Adrenal gland (tissue), 12 donors: ENCODE measurements around the gene CLCNKB. TPM values are rescaled to one million over a fixed set of nuclear protein-coding genes. Genes with fewer than 3 reads are reported as not detected.

Experiments used
- DNase-seq, 7 donors: peaks; one replicate each; pipeline ENCODE4 v3.0.0-alpha.2; 2019 to 2020
- H3K27ac ChIP-seq, 5 donors: fragments of 200-600 bp; sonication (generic) in 4 of 5; 1 replicate in 3 of 5; 2 replicates in 2 of 5; pipeline versions ENCODE4 v1.5.1 to v1.8.0; 2016 to 2020; ENCODE audit warnings: mild to moderate bottlenecking in 1 of 5
- H3K27me3 ChIP-seq: fragments of 200-600 bp; 2 replicates; pipeline ENCODE4 v1.8.0; 2021
- H3K36me3 ChIP-seq, 2 donors: fragments of 200-600 bp; replicated peaks in 1 of 2; 1 replicate in 1 of 2; 2 replicates in 1 of 2; pipeline versions ENCODE4 v1.5.1 to v1.8.0; 2018 to 2022
- H3K4me1 ChIP-seq, 2 donors: fragments of 200-600 bp; replicated peaks in 1 of 2; 1 replicate in 1 of 2; 2 replicates in 1 of 2; pipeline versions ENCODE4 v1.5.1 to v1.8.0; 2018 to 2021
- H3K4me3 ChIP-seq, 4 donors: fragments of 200-600 bp; sonication (generic) in 3 of 4; one replicate each; pipeline ENCODE4 v1.5.1; 2016 to 2018
- H3K9me3 ChIP-seq, 3 donors: fragments of 200-600 bp; sonication (generic) in 1 of 3; replicated peaks in 1 of 3; 1 replicate in 2 of 3; 2 replicates in 1 of 3; pipeline versions ENCODE4 v1.5.1 to v1.8.0; 2016 to 2021
- CTCF ChIP-seq, 6 experiments: fragments of 450-650 bp in 4 of 6; fragments of 200-600 bp in 2 of 6; sonication (generic) in 1 of 6; IDR thresholded peaks; 1 replicate in 5 of 6; 2 replicates in 1 of 6; pipeline versions ENCODE4 v1.5.1 to v1.8.0; 2016 to 2021; ENCODE audit warnings: antibody characterized with exemption in 6 of 6, mild to moderate bottlenecking in 2 of 6, moderate library complexity in 1 of 6
- POLR2A ChIP-seq, 2 donors: fragments of 450-650 bp; IDR thresholded peaks; one replicate each; pipeline ENCODE4 v1.6.1; 2017; ENCODE audit warnings: antibody characterized with exemption in 2 of 2, mild to moderate bottlenecking in 2 of 2, moderate library complexity in 1 of 2
- WGBS, 4 donors: extraction: QIAGEN DNeasy Blood & Tissue Kit in 2 of 4; methylation state at CpG; one replicate each; pipeline versions ENCODE4 v1.1.5 to v1.1.7; 2013 to 2017; 5-methylcytosine and 5-hydroxymethylcytosine counted together
- intact Hi-C, 2 donors: fragments of 100-400 bp; cut with DNase I; formaldehyde crosslinking; loops; one replicate each; pipeline versions ENCODE4 v1.14.1 to v1.15.0; 2022 to 2023
- polyA plus RNA-seq, 3 donors: library from polyadenylated mRNA; stranded (reverse); fragments of 200-250 nt in 2 of 3; fragments of 350-450 nt in 1 of 3; fragmentation: Illumina TruSeq in 1 of 3; extraction: RNeasy Lipid Tissue Mini Kit (QIAGEN cat#74804) in 1 of 3; gene quantifications; one replicate each; pipeline ENCODE4 v1.2.3, GENCODE V29; 2013 to 2014
- total RNA-seq, 9 donors: library from RNA; depleted of rRNA in 4 of 9; stranded (reverse); fragments of >200 nt in 4 of 9; fragments of 120-200 nt in 1 of 9; fragmentation: NEBNext Ultra II Directional in 1 of 9; extraction: Animal tissue kit (Norgen Biotek cat#: 25700) in 1 of 9; gene quantifications; one replicate each; pipeline versions ENCODE4 v1.1.0 to v1.2.4, GENCODE V29; 2013 to 2023
- donor health status: healthy with polysubstance abuse.
- donor health status: Bipolar disorder and iron deficiency.
- donor health status: DM: yes; HTN: yes; CAD: no.
- donor health status: DM: no; HTN: no; CAD: no.
- donor health status: DM: no; HTN: no; CAD: no.
- donor health status: DM: yes; HTN: yes; CAD: no.

Gene CLCNKB
- total and polyA plus RNA-seq, 12 donors = 0.67 to 9.9 (median 2.6) TPM

GRCh38 chr1:16094453-16095158 lies 51.0 kb downstream of the CLCNKB start:
- Histone ChIP-seq H3K9me3 (no peaks in the 10 kb centered on the region), H3K4me3 (no peak overlapping the region), H3K4me1 (no peaks in the 10 kb centered on the region), H3K27me3 (no peaks in the 10 kb centered on the region), H3K27ac (no peak overlapping the region), H3K36me3 (no peaks in the 10 kb centered on the region)
- no peak for TF ChIP-seq CTCF (IDR thresholded peaks at IDR 0.05)
- no peak for TF ChIP-seq POLR2A (IDR thresholded peaks at IDR 0.05)
- WGBS, 4 donors = 91 to 96% (median 93%) methylated on average over 20 to 21 of the region's 21 CpGs
- intact Hi-C loops = no loop called here
- no peak for DNase-seq

- no peak for DNase-seq
- intact Hi-C loops = no loop called here
- Histone ChIP-seq H3K9me3 (no peaks in the 10 kb centered on the region), H3K4me3 (no peak overlapping the region), H3K27me3 (no peaks in the 10 kb centered on the region), H3K4me1 (no peaks in the 10 kb centered on the region), H3K27ac (no peak overlapping the region), H3K36me3 (no peaks in the 10 kb centered on the region)
- TF ChIP-seq CTCF (IDR thresholded peaks at IDR 0.05) = no peak
- TF ChIP-seq POLR2A (IDR thresholded peaks at IDR 0.05) = no peak
- WGBS, 4 donors = 46 to 60% (median 55%) methylated on average over 8 to 9 of the region's 9 CpGs
Observed at GRCh38 chr1:16095447-16095846, 51.9 kb downstream of the CLCNKB start.

GRCh38 chr1:16099412-16099811 lies 55.8 kb downstream of the CLCNKB start:
- Histone ChIP-seq H3K4me3 (no peak overlapping the region), H3K27me3 (no peaks in the 10 kb centered on the region), H3K27ac (no peak overlapping the region), H3K4me1 (no peaks in the 10 kb centered on the region), H3K36me3 (no peaks in the 10 kb centered on the region), H3K9me3 (no peaks in the 10 kb centered on the region)
- DNase-seq = no peak
- intact Hi-C loops = no loop called here
- WGBS, 4 donors = 93 to 100% (median 99%) methylated on average over 1 of the region's 1 CpG
- TF ChIP-seq POLR2A (IDR thresholded peaks at IDR 0.05) = no peak
- no peak for TF ChIP-seq CTCF (IDR thresholded peaks at IDR 0.05)

GRCh38 chr1:16101623-16102022 lies 58.0 kb downstream of the CLCNKB start:
- H3K4me3 ChIP-seq = no peak overlapping the region
- no peaks in the 10 kb centered on the region for H3K27me3 ChIP-seq
- 72 to 81% (median 76%) methylated on average over 9 of the region's 9 CpGs for WGBS, 4 donors
- H3K4me1 ChIP-seq = no peaks in the 10 kb centered on the region
- intact Hi-C loops = no loop called here
- H3K9me3 ChIP-seq = no peaks in the 10 kb centered on the region
- TF ChIP-seq CTCF (IDR thresholded peaks at IDR 0.05) (no peak), POLR2A (IDR thresholded peaks at IDR 0.05) (no peak)
- DNase-seq = no peak
- no peak overlapping the region for H3K27ac ChIP-seq
- H3K36me3 ChIP-seq = no peaks in the 10 kb centered on the region

Other genes with a start within 250 kb of the CLCNKB start
- 1 to 10 TPM in 2 of 9 donors, under 1 TPM in 7; 0.24 to 6.0 (median 0.74) TPM for gene UQCRHL, start 236.1 kb upstream of the CLCNKB start, total RNA-seq
- 1 to 10 TPM; 1.2 to 4.5 (median 2.3) TPM for gene UQCRHL, start 236.1 kb upstream of the CLCNKB start, polyA plus RNA-seq
- 10 to 100 TPM; 17.4 to 51.2 (median 34.2) TPM for gene SPEN, start 196.1 kb upstream of the CLCNKB start, total RNA-seq
- 10 to 100 TPM; 16.4 to 31.2 (median 18.8) TPM for gene SPEN, start 196.1 kb upstream of the CLCNKB start, polyA plus RNA-seq
- 10 to 100 TPM; 21.6 to 50.2 (median 33.3) TPM for gene ZBTB17, start 67.7 kb upstream of the CLCNKB start, total RNA-seq
- gene ZBTB17, start 67.7 kb upstream of the CLCNKB start, polyA plus RNA-seq = 100 to 1,000 TPM in 2 of 3 donors, 1 to 10 TPM in 1; 8.0 to 172 (median 114) TPM
- not detected for gene SRARP, start 39.5 kb upstream of the CLCNKB start, total RNA-seq
- not detected for gene SRARP, start 39.5 kb upstream of the CLCNKB start, polyA plus RNA-seq
- gene HSPB7, start 25.7 kb upstream of the CLCNKB start, total RNA-seq = 100 to 1,000 TPM in 4 of 9 donors, 10 to 100 TPM in 5; 13.4 to 633 (median 80.1) TPM
- 100 to 1,000 TPM in 1 of 3 donors, 10 to 100 TPM in 2; 52.7 to 488 (median 90.1) TPM for gene HSPB7, start 25.7 kb upstream of the CLCNKB start, polyA plus RNA-seq
- gene CLCNKA, start 21.7 kb upstream of the CLCNKB start, total RNA-seq = 1 to 10 TPM in 6 of 9 donors, under 1 TPM in 3; 0.18 to 4.9 (median 2.1) TPM
- gene CLCNKA, start 21.7 kb upstream of the CLCNKB start, polyA plus RNA-seq = 10 to 100 TPM in 1 of 3 donors, 1 to 10 TPM in 2; 1.5 to 52.5 (median 8.2) TPM
- gene FAM131C, start 29.9 kb downstream of the CLCNKB start, total RNA-seq = 10 to 100 TPM in 2 of 9 donors, 1 to 10 TPM in 7; 3.4 to 12.0 (median 7.5) TPM
- 1 to 10 TPM; 3.0 to 5.0 (median 3.8) TPM for gene FAM131C, start 29.9 kb downstream of the CLCNKB start, polyA plus RNA-seq
- 10 to 100 TPM in 8 of 9 donors, under 1 TPM in 1; 0.83 to 49.5 (median 17.0) TPM for gene EPHA2, start 112.3 kb downstream of the CLCNKB start, total RNA-seq
- 10 to 100 TPM in 2 of 3 donors, 1 to 10 TPM in 1; 2.7 to 15.3 (median 11.5) TPM for gene EPHA2, start 112.3 kb downstream of the CLCNKB start, polyA plus RNA-seq
- gene ARHGEF19, start 168.9 kb downstream of the CLCNKB start, total RNA-seq = 10 to 100 TPM in 8 of 9 donors, 1 to 10 TPM in 1; 4.8 to 46.2 (median 23.1) TPM
- 10 to 100 TPM; 19.1 to 28.2 (median 19.1) TPM for gene ARHGEF19, start 168.9 kb downstream of the CLCNKB start, polyA plus RNA-seq
- 10 to 100 TPM in 8 of 9 donors, 1 to 10 TPM in 1; 6.3 to 21.3 (median 12.4) TPM for gene CPLANE2, start 193.4 kb downstream of the CLCNKB start, total RNA-seq
- gene CPLANE2, start 193.4 kb downstream of the CLCNKB start, polyA plus RNA-seq = 1 to 10 TPM; 2.8 to 6.3 (median 3.0) TPM